SHP77 treated with DMSO at 0.1 percent for 48 hours (cell line): ENCODE results near the gene RREB1.

Source experiments
- DNase-seq: peaks from one replicate; lab custom pipeline; 2025; lab: John Stamatoyannopoulos, UW

RREB1 gene

GRCh38 chr6:7243179-7243981 lies 135.6 kb downstream of the RREB1 start:
- DNase-seq = no peak

- no peak for DNase-seq
Observed at GRCh38 chr6:7245668-7246393, 138.1 kb downstream of the RREB1 start.

DNA sequence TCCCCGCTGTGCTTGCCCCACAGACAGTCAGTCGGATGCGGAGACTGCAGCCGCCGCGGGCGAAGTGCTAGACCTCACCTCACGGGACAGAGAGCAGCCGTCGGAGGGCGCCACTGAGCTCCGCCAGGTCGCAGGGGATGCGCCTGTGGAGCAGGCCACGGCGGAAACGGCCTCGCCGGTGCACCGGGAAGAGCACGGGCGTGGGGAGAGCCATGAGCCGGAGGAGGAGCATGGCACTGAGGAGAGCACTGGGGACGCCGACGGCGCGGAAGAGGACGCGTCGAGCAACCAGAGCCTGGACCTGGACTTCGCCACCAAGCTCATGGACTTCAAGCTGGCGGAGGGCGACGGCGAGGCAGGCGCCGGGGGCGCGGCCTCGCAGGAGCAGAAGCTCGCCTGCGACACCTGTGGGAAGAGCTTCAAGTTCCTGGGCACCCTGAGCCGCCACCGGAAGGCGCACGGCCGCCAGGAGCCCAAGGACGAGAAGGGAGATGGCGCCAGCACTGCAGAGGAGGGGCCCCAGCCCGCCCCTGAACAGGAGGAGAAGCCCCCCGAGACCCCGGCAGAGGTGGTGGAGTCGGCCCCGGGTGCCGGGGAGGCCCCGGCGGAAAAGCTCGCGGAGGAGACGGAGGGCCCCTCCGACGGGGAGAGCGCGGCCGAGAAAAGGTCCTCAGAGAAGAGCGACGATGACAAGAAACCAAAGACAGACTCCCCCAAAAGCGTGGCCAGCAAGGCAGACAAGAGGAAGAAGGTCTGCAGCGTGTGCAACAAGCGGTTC lies 138.8 kb downstream of the RREB1 start:
- no peak for DNase-seq

- DNase-seq = no peak
Observed at GRCh38 chr6:7247179-7247456, 139.4 kb downstream of the RREB1 start.

DNA sequence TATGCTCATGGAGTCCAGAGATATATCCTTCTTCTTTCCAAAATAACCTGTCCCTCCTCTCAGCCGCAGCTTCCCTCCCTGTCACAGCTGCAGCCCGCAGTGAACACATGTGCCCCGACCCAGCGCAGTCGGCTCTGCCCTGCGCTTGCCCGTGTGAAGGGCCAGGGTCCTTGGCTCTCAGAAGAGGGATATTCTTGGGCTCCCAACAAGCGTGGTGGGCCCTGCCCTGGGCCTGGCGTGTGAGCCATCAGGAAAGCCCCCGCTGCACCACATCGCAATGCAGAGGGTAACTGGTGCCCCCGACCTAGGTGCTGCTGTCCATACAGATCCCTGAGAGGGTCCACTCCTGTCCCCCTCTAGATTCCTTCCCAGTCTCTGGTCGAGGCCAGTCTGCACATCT lies 140.1 kb downstream of the RREB1 start:
- no peak for DNase-seq

DNA sequence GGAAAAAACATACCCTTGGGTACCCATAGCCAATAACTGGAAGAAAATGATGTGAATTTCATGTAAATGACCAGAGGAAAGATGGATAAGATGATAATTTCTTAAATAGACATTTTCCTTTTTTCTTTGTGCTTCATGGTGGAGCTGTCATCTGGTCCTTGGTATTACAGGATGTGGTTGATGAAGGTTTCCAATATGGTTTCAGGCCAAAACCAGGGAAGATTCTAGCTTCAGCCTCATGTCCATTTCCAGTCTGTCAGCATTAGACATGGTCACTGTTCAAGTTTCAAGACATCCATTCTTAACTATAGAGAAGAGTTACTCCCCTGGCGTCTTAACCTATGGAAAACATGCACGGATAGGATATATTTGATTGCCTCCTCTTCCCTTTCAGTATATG lies 141.6 kb downstream of the RREB1 start:
- no peak for DNase-seq

DNA sequence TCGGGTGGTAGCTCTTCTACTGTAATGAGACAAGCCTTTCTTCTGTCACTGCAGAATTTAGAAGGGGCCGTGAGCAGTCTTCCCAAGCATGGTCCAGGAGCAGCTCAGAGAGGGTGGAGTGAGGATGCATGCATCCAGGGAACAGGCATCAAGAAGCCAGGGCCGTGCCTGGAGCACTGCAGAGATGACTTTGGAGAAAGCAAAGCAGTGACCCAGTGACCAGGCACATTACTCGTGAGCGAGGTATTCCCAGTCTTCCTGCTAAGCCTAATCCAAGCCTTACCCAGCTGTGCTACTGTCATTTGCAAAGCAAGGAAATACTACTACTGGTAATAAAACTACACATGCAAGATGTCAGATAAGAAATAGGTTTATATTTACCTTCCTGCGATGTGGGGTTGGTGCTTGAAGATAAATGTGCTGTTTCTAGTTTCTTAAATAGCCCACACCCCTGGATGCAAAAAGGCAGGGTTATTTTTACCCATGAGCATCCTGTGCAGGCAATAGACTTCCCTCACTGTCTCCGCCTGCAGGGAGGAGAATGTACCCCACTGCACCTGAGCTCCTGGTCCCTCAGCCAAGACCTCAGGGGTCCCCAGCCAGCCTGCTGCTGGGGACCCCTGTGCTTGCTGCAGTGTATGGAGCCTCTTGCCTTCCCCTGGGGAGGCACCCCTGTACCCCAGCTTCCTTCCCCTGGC lies 142.3 kb downstream of the RREB1 start:
- no peak for DNase-seq

- no peak for DNase-seq
Observed at GRCh38 chr6:7250812-7251211, 143.1 kb downstream of the RREB1 start.

GRCh38 chr6:7251646-7252260 lies 144.0 kb downstream of the RREB1 start:
- DNase-seq = no peak

DNA sequence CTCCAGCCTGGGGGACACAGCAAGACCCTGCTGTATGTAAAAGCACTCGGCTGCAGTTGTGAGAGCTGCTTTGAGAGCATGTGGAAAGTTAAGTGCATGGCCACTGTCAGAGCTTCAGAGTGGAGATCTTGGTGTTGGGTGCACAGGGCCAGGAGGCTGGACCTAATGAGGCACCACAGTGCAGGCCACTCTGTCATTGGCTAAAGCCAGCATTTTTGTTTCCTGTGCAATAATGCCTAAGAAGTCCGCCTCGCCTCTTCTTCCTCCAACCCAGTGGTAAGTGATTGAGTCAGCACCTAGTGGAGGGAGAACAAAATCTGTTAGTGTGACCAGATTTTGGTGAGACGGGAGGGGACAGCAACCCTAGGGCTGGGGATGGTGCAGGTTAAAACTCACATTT lies 144.6 kb downstream of the RREB1 start:
- DNase-seq = no peak

GRCh38 chr6:7254980-7255835 lies 147.4 kb downstream of the RREB1 start:
- no peak for DNase-seq

DNA sequence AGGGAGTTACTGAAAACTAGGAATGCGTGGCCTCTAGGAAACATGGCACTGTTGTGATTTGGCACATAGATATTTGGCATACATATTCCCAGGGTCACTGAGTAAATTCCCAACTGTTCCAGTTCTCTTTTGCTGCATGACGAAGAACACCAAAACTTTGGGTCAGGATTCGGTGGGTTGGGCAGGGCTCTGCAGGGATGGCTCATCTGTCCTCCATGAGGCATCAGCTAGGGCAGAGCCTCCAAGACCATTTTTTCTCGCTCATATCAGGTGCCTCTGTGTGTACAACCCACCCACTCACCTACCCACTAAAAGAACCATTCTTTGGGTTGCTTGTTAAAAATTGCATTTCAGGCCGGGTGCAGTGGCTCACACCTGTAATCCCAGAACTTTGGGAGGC lies 148.2 kb downstream of the RREB1 start:
- no peak for DNase-seq

DNA sequence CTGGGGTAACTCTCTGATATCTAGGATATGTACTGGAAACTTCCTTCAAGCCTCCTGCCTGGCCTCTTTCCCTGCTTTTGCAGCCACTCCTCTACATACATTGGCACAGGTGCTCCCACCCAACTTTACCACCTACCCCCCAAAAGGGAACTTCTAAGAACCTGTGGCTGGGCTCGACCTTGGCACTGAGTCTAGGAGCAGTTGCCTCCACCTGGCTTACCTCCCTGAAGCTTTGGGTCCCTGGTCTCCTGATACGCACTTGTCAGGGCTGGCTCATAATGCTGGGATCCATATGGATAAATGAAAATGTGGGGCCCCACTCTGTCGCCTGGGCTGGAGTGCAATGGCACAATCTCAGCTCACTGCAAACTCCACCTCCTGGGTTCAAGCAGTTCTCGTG lies 149.0 kb downstream of the RREB1 start:
- DNase-seq = no peak

DNA sequence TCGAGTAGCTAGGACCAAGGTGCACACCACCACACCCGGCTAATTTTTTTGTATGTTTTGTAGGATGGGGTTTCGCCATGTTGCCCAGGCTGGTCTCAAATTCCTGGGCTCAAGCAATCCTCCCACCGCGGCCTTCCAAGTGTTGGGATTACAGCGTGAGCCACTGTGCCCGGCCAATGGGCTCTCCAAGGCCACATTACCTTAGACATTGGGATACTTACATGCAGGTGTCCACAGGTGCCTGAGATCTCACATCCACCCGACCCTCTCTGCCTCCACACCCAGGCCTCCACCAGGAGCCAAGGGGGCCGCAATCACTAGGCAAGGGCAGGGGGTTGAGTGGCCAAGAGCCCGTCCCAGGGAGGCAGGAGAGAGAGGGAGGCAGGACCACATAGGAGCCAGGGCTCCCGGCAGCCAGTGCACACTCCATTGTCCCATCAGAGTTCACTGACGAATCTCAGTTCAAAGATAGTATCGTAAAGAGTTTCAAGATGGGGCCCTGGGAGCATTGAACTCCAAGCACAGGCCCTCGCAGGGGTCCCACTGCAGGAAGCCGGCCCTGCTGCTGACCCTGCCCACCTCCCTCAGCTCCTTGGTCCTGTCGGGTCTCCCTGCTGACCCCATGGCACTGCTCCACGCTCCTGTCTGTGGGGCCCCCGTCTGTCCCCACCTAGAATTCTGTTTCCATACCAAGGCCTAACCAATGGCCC lies 149.9 kb downstream of the RREB1 start:
- DNase-seq = no peak

DNA sequence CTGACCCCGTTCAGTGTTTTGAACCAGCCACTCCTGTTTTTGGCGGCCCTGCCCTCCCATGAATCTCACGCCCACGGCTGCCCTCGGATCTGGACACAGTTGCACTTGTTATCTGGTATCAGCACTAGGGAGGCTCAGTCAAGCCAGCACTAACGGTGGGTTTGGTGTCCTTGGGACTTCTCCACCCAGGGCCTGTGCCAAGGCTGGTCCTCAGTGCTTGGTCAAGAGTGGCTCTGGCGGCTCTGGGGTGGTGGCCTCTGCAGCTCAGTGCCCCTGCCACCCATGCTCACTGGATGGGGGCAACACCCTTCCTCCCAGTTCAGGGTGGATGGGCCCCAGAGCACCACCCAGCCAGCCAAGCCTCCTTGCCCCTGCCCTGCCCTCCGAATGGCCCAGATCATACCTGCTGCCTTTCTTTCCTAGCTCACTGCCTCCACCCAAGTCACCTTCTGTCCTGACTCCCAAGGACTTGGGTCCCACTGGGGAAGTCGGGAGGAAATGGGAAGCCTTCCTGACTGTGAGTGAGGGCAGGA lies 150.5 kb downstream of the RREB1 start:
- no peak for DNase-seq

- no peak for DNase-seq
Observed at GRCh38 chr6:7260291-7261031, 152.7 kb downstream of the RREB1 start.

GRCh38 chr6:7261032-7261841 lies 153.5 kb downstream of the RREB1 start:
- peak; percentile 77 for DNase-seq

GRCh38 chr6:7261852-7262461 lies 154.2 kb downstream of the RREB1 start:
- DNase-seq = peak; percentile 46
